ENCODE measurements around the gene ZNF331.

Gene ZNF331

DNA sequence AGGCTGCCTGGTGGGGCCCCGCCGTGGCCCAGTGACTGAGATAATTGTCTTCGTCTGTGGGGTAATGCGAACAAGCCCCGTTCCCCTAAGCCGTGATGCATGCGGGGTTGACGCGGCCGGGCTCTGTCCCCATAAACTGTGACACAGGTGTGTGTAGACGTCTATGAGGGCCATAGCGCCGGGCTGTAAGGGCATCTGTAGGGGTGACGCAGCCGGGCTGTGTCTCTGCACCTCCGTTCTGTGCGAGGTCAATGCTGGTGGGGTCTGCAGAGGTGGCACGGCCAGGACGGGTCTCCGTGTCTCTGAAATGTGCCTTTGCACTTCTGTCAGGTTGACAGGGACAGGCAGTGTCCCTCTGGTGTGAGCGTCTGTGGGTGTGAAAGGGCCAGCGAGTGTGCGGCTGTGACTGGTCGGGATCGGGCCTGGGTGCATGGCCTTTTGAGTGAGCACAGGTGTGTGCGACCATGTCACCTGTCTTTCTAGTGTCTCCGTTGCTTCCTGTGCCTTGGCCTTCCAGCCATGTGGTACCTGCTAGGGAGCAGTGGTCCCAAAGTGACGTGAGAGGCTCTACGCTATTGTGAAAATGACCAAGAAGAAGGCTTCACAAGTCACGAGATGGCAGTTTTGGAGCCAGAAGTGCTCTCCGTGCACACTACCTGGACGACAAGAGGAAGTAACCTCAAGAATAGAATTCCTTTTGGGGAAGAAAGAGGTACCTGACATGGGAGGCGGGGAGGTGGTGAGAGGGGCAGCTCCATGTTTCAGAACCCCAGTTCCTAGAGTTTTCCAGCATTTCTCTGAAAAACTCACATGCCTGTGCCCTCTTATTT lies 16.4 kb upstream of the ZNF331 start:
- no peak for DNase-seq

DNA sequence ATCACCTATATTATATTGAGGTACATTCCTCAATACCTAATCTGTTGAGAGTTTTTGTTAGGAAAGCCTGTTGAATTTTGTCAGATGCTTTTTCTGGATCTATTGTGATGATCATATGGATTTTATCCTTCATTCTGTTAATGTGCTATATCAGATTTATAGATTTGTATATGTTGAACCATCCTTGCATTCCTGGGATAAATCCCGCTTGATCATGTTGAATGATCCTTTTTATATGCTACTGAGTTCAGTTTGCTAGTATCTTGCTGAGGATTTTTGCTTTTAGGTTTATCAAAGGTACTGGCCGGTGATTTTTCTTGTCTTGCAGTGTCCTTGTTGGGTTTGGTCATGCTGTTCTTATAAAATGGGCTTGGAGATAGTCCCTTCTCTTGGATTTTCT lies 12.0 kb upstream of the ZNF331 start:
- no peak for DNase-seq

DNA sequence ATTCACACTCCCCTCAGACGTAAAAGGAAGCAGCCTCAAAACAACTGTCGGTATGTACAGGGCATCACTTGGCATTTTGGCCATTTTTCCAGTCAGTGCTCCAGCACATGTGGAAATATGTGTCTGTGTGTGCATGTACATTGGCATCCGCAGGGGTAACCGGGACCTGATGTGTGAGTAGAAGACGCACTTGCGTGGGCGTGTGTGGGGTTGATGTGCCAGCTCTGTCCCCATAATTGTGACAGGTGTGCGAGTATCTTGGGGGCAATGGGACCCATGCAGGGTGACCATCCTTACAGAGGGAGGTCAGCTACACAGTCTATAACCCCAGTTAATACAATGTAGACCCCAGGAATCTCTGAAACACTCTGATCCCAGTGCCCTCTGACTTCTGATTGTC lies 7.3 kb upstream of the ZNF331 start:
- DNase-seq: no peak

DNA sequence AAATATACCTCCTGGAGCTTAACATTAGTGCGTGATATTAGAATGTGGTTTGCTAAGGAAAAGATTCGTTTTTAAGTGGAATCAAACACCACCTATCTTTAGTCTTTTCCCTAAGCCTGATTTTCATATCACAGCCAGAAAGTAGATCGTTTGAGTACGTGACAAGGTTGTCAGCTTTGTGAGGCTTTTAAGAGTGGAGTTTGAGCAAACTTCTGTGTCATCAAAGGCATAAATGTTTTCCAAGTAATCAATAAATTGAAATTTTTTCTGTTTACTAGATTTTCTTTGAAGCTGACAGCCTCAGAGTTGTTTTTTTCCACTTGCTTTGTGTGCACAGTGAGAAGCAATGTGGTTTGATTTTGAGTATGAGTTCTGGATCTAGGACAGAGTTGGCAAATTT lies 6.5 kb upstream of the ZNF331 start:
- DNase-seq: no peak

DNA sequence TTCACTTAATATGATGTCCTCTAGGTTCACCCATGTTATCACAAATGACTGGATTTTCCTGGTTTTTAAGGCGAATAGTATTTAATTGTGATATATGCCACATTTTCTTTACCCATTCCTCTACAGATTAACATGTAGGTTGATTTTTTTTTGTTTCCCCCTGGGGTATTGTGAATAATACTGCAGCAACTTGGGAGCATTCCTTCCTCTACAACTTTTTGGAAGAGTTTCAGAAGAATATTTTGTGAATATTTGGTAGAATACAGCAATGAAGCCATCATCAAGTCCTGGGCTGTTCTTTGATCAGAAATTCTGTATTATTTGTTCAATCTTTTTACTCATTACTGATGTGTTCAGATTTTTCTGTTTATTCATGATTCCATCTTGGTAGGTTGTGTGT lies 5.6 kb upstream of the ZNF331 start:
- peak; percentile 27 for DNase-seq

DNA sequence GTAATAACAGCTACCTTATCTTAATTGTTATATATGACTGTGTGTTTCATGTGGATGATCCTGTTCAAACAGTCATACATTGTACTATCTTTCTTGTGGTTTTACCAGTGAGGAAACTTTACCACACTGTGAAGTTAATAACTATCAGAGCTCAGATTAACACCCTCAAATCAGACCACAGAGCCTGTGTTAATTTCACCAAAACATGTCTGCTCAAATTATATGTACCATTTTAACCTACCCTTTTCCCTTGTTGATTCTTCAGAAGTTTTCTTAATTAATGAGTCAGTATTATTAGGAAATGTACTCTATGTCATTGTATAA lies 1.8 kb upstream of the ZNF331 start:
- no peak for DNase-seq

DNA sequence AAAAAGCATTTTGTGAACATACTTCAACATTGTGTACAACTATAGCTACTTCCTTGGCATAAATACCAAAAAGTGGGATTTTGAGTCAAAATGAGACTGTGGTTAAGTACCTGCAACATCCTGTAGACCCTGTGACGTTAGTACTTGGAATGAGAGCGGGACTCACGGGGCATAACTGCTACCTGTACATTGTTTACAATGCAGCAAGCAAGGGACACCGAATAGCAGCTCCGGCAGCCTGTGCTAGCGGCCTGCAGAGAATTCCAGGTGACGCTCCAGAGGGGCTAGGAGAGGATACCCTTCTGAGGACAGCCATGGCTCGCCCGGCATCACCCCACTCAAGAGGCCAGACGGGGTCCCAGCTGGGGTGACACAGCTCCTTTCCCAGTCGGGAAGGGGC lies 824 bp upstream of the ZNF331 start:
- DNase-seq: no peak

DNA sequence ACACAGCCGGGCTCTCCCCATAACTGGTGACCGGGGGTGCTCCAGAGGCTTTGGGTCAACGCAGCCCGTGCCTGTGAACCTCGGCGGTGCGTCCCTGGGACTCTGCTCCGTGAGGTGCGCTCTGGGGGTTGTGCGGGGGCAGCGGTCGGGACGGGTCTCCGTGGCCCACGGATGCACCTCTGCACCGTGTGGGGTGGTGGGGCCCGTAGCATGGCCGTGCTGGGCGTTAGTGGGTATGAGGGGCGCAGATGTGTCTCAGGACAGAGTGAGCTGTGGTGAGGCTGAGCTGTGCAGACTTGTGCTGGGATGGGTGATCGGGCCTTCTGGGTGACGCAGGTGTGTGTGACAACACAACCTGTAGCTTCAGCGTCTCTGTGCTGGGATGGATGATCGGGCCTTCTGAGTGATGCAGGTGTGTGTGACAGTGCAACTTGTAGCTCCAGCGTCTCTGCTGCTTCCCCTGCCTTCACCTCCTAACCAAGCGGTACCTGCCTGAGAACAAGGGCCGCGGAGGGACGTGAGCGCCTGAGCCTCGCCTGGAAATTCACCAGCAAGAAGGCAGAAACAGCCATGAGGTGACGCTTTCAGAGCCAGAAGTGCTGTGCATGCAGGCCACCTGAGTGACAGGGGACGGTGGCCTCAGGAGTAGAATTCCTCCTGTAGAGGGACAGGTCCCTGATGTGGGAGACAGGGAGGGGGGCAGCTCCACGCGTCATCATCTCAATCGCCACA lies 599 bp downstream of the ZNF331 start:
- DNase-seq: no peak

DNA sequence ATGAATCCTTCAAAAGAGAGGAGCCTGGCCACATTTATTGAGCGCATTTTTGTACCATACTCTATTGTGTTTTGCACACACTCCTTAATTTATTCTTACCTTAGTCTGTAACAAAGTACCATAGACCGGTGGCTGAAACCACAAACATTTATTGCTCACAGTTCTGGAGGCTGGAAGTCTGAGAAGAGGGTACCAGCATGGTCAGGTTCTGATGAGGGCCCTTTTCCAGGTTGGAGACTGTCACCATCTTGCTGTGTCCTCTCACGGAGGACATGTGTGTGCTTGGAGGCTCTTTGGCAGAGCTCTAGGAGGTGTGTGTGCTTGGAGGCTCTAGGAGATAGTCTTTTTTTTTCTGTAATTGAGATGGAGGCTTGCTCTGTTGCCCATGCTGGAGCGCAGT lies 2.1 kb downstream of the ZNF331 start:
- no peak for DNase-seq

DNA sequence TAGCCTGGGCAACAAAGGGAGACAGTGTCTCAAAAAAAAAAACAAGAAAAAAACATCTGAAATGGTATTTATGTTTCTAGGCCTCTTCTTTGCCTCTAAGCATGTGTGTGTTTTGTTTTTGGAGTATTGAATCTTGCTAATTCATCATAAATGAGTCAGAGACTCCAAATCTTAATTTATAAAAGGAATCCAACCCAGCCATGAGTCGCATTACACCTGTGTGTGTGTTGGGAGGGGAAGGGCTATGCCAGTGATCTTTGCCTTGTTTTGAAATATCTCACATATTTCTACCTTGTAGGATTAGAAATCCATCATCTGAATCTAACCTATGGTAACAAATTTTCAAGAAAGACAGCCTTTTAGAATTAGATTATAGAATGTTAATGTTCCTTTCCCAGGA lies 4.0 kb downstream of the ZNF331 start:
- no peak for DNase-seq

DNA sequence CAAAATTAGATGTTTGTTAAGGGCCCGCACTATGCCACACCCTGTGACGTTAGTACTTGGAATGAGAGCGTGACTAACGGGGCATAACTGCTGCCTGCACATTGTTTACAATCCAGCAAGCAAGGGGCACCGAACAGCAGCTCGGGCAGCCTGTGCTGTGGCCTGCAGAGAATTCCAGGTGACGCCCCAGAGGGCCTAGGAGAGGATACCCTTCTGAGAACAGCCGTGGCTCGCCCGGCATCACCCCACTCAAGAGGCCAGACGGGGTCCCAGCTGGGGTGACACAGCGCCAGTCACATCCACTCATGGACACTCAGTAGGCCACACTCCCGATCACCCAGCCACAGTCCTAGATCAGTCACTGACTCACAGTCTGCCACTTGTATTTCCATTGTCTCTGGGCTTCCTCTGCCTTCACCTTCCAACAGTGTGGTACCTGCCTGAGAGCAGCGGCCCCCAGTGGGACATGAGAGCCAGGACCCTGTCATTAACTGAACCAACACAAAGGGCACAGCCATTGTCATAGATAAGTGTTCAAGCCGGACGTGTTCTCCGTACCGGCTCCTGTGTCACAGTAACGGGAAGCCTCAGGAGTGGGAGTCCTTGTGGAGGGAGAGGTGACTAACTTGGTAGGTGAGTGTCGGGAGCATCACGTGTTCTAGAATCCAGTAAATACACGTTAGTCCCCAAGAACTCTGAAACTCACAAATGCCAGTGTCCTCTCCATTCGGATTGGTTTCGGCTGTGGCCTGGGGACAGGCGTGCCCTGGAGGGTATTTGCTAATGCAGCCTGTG lies 7.5 kb downstream of the ZNF331 start:
- peak; percentile 38 for DNase-seq

DNA sequence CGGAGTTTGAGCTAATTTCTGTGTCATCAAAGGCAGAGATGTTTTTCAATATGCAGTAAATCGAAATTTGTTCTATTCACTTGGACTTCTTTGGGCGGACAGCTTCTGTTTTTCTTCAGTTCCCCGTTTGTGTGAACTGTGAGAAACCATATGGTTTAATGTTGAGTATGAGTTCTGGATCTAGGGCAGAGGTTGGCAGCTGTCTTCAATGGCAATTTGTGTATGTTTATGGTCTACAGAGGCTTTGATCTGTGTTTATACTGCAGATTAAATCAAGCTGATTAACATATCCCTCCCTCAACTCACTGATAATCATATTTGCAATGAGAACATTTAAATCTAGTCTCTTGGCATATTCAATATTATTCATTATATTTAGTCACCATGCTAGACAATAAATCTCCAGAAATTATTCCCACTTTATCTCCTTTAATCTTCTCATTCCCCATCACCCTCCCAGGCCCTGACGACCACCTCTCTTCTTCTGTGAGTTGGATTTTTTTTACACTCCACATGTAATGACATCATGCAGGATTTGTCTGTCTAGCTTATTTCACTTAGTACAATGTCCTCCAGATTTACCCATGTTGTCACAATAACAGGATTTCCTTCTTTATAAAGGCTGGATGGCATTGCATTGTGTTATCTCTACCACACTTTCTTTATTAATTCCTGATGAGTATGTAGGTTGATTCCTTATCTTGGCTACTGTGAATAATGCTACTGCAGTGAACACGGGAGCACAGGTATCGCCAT lies 9.0 kb downstream of the ZNF331 start:
- no peak for DNase-seq

DNA sequence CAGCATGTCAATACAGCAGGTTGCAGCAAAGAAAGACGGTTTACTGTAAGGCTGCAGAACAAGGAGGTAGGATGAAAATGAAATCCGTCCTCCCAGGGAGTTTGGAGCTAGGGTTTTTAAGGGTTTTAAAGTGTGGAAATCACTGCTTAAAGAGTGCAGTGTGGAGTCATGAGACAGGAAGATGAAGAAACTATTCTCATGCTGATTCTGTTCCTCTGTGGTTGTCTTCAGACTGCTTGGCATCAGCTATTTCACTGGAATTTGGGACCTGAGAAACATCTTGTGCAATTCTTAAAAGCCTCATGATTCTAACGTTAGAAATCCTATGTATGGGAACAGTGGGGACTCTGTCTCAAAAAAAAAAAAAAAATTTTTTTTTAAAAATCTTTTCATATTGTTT lies 11.4 kb downstream of the ZNF331 start:
- DNase-seq: peak; percentile 18

DNA sequence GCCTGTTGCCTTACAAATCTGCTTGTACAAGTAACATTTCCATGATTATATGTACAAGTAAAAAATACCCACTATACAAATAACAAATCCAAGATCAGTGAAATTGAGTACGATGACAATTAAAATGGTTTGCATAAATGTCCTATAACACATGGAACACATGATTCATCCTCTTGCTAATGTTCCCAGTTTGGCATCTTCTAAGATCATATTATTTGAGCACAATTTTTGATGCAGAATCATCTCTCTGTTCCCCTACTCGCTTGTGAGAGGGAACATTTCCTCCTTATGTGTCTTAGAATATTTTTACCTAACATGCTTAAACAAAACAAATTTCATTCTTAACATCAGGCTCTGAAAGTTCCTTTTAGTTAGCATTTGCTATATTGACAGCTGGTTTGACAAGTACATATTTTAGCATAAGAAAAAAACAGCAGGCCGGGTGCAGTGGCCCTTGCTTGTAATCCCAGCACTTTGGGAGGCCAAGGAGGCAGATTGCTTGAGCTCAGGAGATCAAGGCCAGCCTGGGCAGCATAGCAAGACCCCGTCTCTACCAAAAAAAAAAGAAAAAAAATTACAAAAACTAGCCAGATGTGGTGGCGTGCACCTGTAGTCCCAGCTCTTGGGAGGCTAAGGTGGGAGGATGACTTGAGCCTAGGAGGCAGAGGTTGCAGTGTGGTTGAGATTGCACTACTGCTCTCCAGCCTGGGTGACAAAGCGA lies 14.2 kb downstream of the ZNF331 start:
- no peak for DNase-seq

DNA sequence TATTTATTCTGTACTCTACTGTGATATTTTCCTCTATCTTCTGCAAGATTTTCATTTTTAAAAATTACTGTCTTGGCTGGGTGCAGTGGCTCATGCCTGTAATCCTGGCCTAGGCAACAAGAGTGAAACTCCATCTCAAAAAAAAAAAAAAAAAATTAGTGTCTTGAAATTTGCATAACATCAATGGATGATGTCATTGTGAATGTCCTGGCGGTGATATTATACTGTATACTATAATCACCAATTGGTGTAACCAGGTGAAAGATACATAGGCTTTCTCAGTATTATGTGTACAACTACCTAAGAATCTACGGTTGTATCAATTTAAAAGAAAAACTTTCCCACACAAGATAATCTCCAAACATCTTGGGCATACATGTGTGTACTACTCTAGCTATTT lies 15.2 kb downstream of the ZNF331 start:
- DNase-seq: no peak

DNA sequence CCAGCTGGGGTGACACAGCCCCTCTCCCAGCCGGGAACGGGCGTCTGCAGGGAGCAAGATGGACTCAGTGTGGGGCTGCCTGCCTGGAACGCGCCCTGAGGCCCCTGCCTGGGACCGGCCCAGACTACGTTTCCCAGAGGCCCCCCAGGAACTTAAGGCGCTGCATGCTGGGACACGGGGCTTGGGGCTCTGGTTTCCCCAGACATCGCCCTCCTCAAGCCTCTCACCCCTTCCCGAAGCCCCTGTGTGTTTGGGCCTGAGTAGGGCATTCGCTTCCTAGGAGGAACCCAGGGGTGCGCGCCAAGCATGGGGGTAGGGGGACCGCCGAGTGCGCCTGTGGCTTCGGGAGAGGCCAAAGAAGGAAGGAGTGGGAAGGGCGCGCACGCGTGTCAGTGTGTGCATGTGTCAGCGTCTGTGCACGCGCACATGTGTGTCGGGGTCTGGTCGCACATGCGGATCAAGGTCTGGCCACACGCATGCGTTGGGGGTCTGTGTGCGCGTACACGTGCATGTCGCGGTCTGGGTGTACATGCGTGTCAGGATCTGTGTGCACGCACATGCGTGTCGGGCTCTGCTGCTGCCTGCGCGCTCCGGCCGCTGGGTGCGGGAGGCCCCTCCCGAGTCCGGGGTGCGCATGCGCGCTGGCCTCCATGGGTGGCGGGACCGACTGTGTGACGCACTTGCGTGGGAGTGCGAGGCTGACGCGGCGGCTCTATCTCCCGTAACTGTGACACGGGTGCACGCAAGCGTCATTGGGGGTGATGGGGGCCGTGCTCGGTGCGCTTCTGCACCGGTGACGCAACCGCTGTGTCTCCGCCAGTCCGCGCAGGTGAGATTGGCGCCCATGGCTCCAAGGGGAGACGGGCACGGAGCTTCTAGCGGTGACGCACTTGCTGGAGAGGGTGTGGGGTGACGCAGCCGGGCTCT lies 16.2 kb downstream of the ZNF331 start:
- peak; percentile 83 for DNase-seq

DNA sequence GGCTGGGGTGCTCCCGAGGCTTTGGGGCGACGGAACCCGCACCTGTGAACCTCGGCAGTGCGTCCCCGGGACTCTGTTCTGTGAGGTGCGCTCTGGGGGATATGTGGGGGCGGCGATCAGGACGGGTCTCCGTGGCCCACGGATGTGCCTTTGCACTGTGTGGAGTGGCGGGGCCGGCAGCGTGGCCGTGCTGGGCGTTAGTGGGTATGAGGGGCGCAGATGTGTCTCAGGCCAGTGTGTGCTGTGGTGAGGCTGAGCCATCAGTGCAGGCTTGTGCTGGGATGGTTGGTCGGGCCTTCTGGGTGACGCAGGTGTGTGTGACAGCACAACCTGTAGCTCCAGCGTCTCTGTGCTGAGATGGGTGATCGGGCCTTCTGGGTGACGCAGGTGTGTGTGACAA lies 16.9 kb downstream of the ZNF331 start:
- no peak for DNase-seq

DNA sequence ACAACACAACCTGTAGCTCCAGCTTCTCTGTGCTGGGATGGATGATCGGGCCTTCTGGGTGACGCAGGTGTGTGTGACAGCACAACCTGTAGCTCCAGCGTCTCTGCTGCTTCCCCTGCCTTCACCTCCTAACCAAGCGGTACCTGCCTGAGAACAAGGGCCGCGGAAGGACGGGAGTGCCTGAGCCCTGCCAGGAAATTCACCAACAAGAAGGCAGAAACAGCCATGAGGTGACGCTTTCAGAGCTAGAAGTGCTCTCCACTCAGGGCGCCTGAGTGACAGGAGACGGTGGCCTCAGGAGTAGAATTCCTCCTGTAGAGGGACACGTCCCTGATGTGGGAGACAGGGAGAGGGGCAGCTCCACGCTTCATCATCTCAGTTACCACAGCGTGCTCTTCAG lies 17.4 kb downstream of the ZNF331 start:
- DNase-seq: no peak

DNA sequence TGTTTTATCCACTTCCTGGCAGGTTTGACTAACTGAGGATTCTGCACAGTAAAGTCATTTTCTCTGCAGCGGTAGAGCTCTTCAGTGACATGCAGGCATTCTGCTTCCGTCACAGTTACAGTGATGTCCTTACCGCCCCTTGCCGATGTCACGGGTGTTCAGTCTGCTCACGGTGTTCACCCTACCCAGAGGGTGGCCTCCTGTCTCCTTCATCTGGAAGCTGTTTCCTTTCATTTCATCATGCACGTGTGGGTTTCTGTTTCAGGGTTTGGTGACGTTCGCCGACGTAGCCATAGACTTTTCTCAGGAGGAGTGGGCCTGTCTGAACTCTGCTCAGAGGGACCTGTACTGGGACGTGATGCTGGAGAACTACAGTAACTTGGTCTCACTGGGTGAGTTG lies 33.4 kb downstream of the ZNF331 start:
- DNase-seq: no peak

DNA sequence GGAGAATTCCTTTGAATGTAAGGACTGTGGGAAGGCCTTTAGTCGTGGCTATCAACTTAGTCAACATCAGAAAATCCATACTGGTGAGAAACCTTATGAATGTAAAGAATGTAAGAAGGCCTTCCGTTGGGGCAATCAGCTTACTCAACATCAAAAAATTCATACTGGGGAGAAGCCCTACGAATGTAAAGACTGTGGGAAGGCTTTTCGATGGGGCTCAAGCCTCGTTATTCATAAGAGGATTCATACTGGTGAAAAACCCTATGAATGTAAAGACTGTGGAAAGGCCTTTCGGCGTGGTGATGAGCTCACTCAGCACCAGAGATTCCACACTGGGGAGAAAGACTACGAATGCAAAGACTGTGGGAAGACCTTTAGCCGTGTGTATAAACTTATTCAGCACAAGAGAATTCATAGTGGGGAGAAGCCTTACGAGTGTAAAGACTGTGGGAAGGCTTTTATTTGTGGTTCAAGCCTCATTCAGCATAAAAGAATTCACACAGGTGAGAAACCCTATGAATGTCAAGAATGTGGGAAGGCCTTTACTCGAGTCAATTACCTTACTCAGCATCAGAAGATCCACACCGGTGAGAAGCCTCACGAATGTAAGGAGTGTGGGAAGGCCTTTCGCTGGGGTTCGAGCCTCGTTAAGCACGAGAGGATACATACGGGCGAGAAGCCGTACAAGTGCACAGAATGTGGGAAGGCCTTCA lies 39.2 kb downstream of the ZNF331 start:
- DNase-seq: no peak
